ENCODE measurements around the gene SASH1.

SASH1 gene

DNA sequence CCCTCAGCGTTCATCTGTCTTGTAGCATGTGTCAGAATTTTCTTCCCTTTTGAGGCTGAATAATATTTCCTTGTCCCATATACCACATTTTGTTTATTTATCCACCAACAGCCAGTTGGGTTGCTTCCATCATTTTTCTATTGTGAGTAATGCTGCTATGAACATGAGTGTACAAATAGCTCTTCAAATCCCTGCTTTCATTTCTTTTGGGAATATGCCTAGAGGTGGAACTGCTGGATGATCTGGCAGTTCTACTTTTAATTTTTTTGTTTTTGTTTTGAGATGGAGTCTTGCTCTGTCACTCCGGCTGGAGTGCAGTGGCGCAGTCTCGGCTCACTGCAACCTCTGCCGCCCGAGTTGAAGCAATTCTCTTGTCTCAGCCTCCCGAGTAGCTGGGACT is 64.7 kb downstream of the SASH1 start:
- DNase-seq = no peak

DNA sequence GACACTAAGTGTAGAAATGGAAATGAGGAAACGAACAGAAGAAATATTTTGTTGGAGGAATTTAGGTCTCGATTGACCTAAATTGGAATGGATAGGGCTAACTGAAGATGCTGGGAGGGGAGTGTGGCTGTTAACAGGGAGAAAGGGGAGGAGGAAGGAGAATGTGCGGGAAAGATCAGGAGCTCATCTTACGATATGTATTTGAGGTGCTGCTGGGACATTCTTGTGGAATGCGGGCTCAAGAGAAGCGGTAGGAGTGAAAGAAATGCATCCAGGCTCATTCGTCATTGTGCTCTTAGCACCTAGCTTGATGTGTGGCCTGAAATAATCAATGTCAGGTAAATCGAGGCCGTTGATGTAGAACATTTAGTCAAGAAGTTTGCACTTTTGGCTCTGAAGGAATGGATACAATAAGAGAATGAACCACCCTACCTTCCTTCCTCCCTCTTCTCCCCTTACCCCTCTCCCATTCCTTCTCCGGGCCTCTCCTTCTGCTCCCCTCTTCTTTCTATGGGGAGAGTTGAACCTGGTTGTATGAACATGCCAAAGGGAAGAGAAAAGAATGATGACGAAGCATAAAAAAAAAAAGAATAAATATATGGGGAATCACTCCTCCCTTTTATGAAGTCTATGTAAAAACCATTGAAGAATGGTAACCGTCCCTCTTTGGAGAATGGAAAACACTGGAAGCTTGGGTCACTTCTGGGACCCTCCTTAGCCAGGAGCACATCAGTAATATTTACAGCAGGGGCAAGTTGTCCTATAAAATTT is 70.9 kb downstream of the SASH1 start:
- DNase-seq = no peak

DNA sequence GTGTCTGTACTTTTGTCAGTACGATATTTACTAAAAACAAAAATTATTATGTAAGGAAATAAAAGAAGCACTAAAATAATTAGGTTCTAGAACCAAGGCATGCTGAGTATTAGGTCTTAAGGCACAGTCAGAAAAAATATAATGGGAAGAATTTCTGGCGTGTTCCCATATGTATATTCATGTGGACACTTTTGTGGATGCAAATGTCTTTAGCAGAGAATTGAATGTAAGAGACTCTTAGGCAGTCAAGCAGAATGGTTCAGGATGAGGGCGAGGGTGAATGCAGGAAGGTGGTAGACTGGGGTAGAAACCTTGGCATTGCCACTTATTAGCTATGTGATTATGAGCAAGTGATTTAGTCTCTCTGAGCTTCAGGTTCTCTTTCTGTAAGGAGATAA is 71.5 kb downstream of the SASH1 start:
- no peak for DNase-seq

DNA sequence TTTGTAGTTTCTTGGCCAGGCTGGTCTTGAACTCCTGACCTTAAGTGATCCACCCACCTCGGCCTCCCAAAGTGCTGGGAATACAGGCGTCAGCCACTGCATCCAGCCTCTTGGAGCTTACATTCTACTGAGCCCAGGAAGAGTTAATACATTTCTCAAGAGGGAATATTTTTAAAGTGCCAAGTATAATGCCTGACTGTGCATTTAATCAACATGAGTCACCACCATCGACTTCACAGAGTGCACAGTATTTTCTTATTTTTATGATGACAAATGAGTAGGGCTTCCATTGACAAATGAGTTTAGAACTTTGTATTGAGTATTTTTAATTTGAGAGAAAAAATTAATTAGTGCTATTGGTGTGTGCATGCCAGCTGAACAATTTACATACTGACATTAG is 72.2 kb downstream of the SASH1 start:
- DNase-seq = no peak

DNA sequence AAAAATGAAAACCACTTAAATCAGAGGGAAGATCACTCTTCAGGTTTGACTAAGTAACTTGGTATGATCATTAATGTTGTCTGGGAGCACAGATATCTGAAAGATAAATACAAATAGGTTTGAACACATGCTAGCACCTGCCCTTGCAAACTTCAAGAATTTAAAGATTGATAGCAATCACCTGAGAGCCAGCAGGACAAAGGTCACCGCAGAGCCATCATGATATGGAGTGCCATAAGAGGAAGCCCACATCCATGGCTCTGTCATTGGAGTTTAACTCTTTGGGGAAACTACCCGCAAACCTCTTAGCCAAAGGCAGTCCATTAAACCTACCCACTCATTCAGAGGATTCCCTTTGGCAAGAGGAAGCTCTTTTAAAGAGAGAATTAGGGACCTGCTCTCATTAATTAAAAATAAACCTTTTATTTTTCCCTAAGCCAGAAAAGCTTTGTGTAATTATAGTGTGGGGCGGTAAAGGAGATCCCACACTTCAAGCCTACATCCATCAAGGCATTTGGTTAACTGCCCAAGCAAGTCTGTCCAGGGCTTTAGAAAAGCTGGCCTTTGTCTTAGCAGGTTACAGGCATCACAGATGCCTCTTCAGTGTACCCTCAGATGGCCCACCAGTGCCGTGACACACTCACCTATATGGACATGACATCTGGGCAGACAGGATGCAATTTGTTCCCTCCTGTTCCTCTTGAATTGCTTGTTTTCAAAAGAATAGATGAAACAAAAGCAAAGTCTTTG is 73.0 kb downstream of the SASH1 start:
- DNase-seq = no peak

DNA sequence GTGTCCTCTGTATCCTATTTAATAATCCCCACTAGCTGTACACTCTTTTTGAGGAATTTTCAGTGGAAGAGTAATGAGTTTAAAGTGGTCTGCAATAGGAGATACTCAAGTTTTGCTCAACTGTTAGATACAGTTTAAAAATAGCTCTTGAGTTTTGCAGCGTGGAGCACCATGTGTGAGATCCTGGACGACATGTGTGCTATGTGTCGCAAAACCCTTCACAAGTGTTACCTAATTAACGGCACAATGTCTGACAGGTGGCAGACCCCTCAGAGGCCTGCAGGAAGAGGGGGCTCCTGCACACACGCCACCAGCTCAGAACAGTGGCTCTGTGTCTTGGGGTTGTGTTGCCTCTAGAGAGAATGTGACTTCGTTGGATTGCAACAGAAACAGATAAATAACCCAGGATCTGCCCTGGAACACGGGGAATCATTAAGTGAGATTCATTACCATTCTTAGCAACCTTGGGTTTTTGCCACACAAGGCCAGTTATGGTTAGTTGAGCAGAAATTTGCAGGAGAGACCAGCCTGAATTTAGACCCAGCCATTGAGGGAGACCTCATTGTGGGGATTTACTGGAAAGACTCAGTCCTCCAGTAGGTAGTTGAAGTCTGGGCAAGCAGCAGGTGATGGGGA is 73.8 kb downstream of the SASH1 start:
- no peak for DNase-seq

DNA sequence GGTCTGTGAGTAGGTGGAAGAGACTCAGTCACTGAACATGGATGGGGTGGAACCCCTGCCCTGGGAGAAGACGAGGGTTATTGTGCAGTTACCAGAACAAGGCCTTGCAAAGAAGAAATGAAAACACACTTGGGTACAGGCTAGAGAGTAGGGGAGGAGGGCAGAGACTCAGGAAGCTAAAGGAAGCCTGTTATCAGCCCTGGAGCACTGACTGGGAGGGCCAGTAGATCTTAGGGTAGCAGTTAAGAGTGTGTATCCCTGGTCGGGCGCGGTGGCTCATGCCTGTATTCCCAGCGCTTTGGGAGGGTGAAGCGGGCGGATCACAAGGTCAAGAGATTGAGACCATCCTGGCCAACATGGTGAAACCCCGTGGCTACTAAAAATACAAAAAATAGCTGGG is 74.4 kb downstream of the SASH1 start:
- no peak for DNase-seq

DNA sequence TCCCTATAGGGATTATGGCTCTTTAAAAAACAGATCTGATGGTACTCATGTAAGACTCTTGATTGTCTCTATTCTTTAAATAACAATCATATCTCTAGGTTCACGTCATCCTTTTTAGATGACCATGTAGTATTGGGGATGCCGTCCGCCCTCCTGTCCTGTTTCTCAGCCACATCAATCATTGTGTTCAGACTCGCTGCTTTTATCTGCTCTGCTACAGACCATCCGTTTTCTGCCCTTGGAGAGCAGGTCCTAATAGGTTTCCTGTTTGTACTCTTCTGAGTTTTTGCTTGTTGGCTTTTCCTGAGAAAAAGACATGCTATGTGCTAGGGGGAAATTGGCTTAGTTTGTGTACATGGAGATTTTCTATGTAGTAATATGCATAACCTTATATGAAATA is 76.8 kb downstream of the SASH1 start:
- DNase-seq = no peak

DNA sequence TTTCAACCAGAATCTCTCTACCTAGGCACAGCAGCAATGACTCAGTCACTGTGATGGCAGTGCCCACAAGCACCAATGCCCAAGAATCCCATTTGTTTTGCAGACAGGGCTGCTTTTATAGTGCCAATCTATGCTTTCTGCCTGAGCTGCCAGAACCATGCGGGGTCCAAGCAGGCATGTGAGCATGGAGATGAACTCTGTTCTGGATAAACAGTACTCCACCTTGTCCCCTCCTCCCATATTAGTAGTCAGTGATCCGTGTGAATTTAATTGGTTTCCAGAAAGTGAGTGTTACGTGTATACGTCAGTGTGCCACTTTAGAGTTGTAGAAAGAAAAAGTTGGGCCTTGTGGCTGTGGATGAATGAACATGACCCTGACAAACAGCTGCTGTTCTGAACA is 79.4 kb downstream of the SASH1 start:
- DNase-seq = peak; percentile 15

DNA sequence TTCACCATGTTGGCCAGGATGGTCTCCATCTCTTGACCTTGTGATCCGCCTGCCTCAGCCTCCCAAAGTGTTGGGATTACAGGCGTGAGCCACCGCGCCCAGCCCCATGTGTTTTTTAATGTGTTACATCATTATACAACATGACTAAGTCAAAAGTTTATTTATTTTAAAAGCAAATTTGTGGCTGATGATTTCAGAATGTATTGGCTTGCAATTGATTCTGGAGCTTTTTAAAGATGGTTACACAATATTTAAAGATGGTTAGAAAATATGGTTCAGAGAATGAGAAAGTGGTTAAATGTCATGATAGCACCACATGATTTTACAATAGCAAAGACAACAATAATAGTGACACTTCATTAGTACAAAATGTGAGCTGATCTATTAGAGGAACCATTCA is 80.5 kb downstream of the SASH1 start:
- DNase-seq = no peak

DNA sequence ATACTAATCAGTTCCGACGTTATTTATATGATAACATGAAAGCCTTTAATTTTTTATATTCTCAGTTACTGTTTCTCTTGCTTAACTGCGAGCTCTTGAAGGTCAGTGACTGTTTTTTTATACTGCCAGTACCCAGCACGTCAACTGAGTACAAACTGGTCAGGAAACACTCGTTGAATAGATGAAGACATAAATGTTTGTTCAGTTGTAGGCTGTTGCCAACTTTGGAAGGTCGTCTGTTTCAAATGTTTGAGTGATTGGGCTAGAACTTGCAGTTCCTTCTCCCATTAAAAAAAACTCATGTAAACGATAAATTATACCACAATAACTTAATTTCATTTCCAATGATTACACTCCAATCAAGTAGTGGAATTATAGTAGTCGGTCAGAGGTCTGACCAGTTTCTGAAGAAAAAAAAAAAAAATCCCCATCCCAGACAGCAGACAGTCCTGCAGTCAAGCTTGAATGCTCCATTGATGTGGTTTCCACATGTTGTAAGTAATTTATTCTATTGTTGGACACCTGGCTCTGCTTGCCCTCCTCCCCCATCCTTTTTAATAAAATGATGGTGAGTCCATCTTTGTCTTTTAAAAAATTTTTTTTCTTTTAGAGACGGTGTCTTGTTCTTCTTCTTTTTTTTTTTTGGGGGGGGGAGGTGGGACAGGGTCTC is 81.1 kb downstream of the SASH1 start:
- DNase-seq = no peak

DNA sequence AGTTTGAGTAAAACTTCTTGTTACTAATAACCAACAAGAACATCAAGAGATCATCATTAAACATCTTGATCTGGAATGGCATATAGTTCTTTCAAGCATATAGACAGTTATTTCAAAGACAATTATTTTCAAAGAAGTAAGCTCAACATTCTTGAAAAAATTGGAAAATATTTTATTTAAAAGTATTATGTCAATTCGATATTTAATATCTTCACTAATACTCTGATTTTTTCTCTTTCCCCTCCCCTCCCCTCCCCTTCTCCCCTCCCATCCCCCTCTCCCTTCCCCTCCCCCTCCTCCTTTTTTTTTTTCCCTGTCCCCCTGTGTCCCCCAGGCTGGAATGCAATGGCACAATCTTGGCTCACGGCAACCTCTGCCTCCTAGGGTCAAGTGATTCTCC is 82.8 kb downstream of the SASH1 start:
- no peak for DNase-seq

DNA sequence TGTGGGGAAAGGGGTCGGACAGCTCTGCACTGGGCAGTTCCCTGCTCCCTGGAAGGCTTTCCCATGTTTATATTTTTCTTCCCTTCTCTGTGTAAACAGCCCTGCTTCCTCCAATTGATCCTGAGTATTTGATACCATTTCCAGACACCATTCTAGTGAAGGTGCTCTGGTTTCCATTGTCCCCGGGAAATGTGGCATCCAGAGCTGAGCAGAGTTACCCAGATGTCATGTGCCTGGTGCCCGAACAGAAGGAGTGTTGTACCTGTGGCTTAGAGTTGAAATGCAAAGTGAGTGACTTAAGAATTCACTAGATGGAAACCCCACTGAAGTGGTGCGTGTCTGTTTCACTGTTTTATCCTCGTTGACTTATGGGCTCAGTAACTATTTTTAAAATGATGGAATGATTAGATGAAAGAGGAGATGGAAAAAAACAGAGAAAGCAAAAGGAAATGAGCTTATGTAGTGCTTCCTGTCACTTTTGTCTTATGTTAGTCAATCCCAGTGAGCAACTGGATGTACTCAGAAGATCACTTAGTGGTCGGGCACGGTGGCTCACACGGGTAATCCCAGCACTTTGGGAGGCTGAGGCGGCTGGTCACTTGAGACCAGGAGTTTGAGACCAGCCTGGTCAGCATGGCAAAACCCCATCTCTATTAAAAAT is 83.8 kb downstream of the SASH1 start:
- DNase-seq = no peak

DNA sequence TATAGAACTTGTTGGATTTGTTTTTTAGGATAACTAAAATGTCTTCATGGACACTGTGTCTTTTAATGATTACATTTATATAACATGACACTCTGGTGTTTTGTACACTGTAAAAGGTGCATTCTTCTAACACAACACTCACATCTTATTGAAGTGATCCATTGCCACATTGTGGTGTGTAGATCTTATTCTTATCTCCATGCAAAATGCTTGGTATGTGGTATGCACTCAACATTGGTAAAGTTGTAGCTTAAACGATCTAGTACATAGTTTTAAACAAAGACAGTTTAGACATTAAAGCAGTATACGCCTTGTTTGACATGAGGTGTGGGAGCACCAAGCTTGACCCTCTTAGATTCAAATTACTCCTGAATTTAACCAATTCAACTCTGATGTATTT is 84.7 kb downstream of the SASH1 start:
- DNase-seq = no peak

DNA sequence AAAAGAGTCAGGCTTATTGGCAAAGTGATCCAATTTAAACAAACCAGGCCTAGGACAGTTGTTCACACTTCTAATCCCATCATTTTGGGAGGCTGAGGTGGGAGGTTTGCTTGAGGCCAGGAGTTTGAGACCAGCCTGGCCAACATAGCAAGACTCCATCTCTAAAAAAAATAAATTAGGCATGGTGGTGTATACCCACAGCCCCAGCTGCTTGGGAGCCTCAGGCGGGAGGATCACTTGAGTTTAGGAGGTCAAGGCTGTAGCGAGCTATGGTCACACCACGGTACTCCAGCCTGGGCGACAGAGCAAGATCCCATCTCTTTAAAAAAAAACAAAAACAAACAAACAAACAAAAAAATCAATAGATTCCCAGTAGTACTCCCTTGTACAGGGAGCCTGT is 86.8 kb downstream of the SASH1 start:
- DNase-seq = no peak

DNA sequence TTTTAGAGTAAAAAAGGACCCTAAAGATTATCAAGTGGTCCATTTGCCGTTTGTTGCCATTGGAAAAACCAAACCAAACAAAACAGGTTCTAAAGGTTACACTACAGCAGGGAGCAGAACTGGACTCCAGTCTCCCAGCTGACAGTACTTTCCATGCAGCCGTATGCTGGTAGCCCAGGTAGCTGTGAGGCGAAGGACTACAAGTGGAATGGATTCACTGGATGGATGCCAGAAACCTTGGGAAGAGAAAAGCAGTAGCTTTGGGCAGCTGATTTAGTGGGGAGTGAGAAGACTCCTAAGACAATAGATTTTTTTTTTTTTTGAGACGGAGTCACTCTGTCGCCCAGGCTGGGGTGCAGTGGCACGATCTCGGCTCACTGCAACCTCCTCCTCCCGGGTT is 88.3 kb downstream of the SASH1 start:
- no peak for DNase-seq

DNA sequence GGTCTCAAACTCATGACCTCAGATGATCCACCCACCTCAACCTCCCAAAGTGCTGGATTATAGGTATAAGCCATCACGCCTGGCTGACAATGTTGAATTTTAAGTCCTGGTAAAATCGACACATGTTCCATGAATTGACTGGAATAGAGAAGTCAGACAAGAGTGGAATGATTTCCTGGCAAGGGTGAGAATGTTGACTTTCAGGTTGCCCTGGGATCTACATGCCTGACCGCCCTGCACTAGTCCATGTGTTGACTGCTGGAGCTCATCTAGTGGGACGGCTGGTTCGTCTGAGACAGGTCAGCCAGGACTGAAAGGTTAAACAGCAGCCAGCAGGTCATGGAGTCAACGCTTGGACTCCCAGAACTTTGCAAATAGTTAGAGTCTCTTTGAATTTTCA is 88.8 kb downstream of the SASH1 start:
- DNase-seq = no peak

DNA sequence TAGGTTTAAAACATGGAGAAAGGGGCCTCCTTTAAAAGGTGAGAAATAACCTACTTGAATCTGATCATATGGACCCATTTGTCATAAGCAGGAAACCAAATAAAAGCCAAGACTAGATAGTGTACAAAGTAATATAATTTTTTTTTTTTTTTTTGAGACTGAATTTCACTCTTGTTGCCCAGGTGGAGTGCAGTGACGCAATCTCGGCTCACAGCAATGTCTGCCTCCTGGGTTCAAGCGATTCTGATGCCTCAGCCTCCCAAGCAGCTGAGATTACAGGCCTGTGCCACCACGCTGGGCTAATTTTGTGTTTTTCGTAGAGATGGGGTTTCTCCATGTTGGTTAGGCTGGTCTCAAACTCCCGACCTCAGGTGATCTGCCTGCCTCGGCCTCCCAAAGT is 89.2 kb downstream of the SASH1 start:
- no peak for DNase-seq

DNA sequence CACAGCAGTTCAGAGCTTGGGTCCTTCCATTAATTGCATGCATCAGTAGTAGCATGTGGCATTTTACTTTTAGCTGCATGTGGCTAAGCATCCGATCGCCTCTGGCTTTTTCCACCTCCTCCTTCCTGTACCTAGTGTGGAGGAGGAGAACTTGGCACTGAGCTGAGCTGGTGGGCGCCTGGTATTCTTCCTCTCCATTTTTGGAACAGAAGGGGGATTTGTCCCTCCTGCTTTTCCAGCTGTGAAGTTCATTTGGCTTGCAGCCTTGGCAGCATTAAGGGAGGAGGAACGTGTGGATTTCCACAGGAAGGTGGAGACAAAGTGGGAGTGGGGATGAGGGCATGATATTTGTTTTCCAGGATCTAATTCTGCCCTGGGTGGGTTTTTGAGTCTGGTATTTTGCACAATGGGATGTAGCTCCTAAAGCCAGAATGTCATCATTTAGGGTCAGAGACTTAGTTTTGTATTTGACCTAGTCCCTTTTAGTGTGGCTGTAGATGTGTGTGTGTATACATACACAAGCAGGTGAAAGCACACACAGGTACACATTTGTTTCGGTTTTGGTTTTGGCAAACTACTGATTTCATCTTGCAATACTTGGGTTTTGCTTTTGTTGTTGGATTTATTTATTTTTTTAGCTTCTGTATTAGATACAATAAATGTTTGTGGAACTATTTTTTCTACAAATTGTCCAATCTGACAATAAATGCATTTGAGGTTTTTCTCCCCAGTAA is 90.0 kb downstream of the SASH1 start:
- no peak for DNase-seq

DNA sequence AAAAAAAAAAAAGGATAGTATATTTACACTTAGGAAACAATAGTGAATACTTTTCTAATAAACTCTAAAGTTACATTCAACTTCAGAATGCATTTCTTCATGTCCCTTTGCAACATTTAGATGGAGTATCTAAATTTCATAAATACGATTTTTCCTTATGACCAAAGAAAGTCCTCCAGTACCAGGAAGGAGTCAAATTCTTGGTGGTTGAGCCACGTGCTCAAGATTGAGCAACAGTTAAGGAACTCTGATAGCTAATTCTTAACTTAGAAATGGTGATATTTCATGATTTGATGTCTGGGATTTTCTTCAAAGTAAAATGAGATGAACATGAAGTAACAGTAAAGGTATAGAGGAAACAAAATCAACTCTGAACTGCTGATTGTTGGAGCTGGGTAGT is 92.7 kb downstream of the SASH1 start:
- DNase-seq = no peak

DNA sequence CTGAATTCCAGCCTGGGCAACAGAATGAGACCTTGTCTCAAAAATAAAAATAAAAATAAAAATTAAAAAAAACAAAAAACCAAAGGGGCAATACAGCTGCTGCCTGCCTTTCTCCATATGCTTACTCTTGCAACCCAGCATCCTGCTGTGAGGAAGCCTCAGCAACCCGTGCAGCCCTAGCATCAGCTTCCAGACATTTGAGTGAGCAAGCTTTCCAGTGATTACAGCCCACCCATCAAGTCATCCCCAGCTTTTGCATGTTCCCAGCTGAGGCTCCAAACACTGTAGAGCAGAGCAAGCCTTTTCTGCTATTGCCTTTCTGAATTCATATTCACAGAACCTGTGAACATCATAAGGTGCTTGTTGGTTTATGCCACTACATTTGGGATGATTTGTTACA is 93.8 kb downstream of the SASH1 start:
- DNase-seq = no peak

DNA sequence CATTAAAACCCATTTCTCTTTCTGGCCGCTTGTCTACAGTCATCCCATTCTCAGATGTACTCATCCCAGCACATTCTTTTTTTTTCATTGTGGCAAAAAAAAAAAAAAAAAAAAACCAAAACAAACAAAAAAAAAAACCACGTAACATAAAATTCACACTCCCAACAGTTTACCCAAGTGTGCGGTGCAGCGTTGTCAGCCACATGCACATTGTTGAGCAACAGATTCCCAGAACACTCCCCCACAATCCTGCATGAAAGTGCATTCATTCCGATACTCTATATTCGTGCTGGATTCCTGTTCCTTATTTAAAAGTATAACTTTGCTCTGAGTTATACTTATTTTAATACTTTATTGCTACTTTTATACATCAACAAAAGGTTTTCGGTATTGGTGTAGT is 96.0 kb downstream of the SASH1 start:
- no peak for DNase-seq

All from NCI-H1694 (cell line).